Thoracic aorta (tissue), 2 donors: ENCODE results near the gene MUC20. TPM values are rescaled to one million over a fixed set of nuclear protein-coding genes. Genes with fewer than 3 reads are reported as not detected.

Source experiments
- ATAC-seq: fragments of 150-250 bp; one replicate; pipeline ENCODE4 v1.8.0; 2017; ENCODE audit warnings: low read depth; ENCODE audit not compliant: insufficient number of reproducible peaks, low FRiP score
- DNase-seq: peaks from one replicate; pipeline ENCODE4 v3.0.0-alpha.2; 2020; ENCODE audit warnings: low spot score
- H3K27ac ChIP-seq, 2 donors: fragments of 200-600 bp; sonication (generic); 1 replicate in 1 of 2; 2 replicates in 1 of 2; pipeline ENCODE4 v1.5.1; 2016; ENCODE audit warnings: mild to moderate bottlenecking in 2 of 2, moderate library complexity in 2 of 2
- H3K27me3 ChIP-seq: fragments of 200-600 bp; sonication (generic); replicated peaks from 2 replicates; pipeline ENCODE4 v1.6.0; 2016; ENCODE audit warnings: mild to moderate bottlenecking; ENCODE audit not compliant: insufficient read depth
- H3K36me3 ChIP-seq: fragments of 200-600 bp; sonication (generic); one replicate; pipeline ENCODE4 v1.5.1; 2016
- H3K4me1 ChIP-seq, 2 donors: fragments of 200-600 bp; sonication (generic); 1 replicate in 1 of 2; 2 replicates in 1 of 2; pipeline versions ENCODE4 v1.5.1 to v1.6.0; 2016; ENCODE audit warnings: low read depth in 2 of 2, mild to moderate bottlenecking in 1 of 2; ENCODE audit not compliant: control insufficient read depth in 1 of 2
- H3K4me3 ChIP-seq: fragments of 200-600 bp; sonication (generic); 2 replicates; pipeline ENCODE4 v1.5.1; 2016; ENCODE audit warnings: mild to moderate bottlenecking
- H3K9me3 ChIP-seq: fragments of 200-600 bp; sonication (generic); 2 replicates; pipeline ENCODE4 v1.5.1; 2016
- total RNA-seq, 2 donors: library from RNA; depleted of rRNA; stranded (reverse); fragments of >200 nt; gene quantifications; one replicate each; pipeline versions ENCODE4 v1.1.0 to v1.2.3, GENCODE V29; 2016
- TF ChIP-seq, protein P1 (sequence below): fragments of 200-600 bp; sonication (generic); IDR thresholded peaks from one replicate; pipeline ENCODE4 v1.5.1; 2019; ENCODE audit warnings: antibody characterized with exemption

The MUC20 gene
- total RNA-seq, 2 donors from 2014 or later, result 3.4 to 6.8 TPM

DNA sequence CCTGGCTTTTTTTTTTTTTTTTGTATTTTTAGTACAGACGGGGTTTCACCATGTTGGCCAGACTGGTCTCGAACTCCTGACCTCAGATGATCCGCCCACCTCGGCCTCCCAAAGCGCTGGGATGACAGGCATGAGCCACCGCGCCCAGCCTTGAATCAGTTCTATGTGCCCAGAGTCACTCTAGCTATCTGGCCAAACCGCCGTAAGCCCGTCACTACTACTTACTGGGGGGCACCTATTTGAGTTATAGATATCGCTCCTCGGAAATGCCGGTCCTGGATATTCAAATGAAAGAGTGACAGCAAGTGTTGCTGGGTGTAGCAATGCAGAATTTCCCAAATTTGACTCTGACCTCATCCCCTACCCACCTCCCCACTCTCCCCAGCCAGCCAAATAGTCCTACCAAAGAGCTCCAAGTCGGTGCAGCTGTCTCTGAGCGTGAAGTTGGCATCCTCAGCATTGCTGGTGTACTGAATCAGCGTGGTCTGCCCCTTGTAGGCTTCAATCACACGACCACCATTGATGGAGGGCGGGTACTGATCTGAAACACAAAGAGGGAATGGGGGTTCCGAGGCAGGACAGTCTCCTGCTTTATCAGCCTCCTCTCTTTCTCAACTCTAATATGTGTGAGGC, 38.1 kb downstream of the MUC20 start:
- H3K27me3 ChIP-seq, result no peaks in the 10 kb centered on the region
- no peak for DNase-seq

DNA sequence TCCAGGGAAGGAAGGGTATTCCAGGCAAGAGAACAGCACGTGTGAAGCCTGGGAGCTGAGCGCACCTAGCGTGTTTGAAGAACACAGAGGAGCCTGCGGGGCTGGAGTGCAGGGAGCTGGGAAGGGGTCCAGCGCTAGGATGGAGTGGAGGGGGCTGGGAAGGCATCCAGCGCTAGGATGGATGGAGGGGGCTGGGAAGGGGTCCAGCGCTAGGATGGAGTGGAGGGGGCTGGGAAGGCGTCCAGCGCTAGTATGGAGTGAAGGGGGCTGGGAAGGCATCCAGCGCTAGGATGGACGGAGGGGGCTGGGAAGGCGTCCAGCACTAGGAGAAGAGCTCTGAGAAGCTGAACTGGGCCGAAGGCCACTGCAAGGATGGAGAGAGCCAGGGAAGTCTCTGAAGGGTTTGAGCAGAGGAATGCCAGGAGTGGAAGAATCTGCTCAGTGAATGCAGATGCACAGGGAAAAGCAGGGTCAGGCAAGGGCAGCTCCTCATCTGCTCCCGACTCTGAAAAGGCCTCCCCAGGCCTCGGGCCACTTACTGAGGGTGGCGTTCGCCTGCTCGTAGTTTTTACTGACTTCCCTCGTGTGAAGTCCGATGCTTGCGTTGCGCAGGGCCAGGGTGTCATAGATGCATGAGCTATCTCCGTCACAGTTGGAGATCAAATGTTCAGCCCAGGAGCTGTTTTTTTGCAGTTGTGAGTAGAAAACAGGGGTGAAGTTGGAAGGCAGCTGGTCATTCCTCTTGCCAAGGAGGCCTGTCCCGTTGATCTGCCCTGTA, 39.8 kb downstream of the MUC20 start:
- no peaks in the 10 kb centered on the region for H3K4me1 ChIP-seq
- no peaks in the 10 kb centered on the region for H3K27me3 ChIP-seq
- H3K9me3 ChIP-seq, result no peaks in the 10 kb centered on the region
- H3K27ac ChIP-seq, result no peak overlapping the region
- TF ChIP-seq, protein P1, sequence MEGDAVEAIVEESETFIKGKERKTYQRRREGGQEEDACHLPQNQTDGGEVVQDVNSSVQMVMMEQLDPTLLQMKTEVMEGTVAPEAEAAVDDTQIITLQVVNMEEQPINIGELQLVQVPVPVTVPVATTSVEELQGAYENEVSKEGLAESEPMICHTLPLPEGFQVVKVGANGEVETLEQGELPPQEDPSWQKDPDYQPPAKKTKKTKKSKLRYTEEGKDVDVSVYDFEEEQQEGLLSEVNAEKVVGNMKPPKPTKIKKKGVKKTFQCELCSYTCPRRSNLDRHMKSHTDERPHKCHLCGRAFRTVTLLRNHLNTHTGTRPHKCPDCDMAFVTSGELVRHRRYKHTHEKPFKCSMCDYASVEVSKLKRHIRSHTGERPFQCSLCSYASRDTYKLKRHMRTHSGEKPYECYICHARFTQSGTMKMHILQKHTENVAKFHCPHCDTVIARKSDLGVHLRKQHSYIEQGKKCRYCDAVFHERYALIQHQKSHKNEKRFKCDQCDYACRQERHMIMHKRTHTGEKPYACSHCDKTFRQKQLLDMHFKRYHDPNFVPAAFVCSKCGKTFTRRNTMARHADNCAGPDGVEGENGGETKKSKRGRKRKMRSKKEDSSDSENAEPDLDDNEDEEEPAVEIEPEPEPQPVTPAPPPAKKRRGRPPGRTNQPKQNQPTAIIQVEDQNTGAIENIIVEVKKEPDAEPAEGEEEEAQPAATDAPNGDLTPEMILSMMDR, result no peak
- no peaks in the 10 kb centered on the region for H3K36me3 ChIP-seq
- DNase-seq (no peak), ATAC-seq (no peak)
- H3K4me3 ChIP-seq, result no peak overlapping the region

More for the DNA sequence above, 38.1 kb downstream of the MUC20 start:
- Histone ChIP-seq H3K36me3 (no peaks in the 10 kb centered on the region), H3K27ac (no peak overlapping the region), H3K4me1 (no peaks in the 10 kb centered on the region), H3K4me3 (no peak overlapping the region), H3K9me3 (no peaks in the 10 kb centered on the region)
- ATAC-seq, result no peak
- TF ChIP-seq, protein P1, result no peak

- Histone ChIP-seq H3K4me3 (no peak overlapping the region), H3K36me3 (no peaks in the 10 kb centered on the region), H3K27ac (no peak overlapping the region), H3K27me3 (no peaks in the 10 kb centered on the region), H3K9me3 (no peaks in the 10 kb centered on the region), H3K4me1 (no peaks in the 10 kb centered on the region)
- TF ChIP-seq, protein P1, result no peak
- ATAC-seq (no peak), DNase-seq (no peak)
These were observed 40.4 kb downstream of the MUC20 start for GRCh38 chr3:195761123-195761566.

GRCh38 chr3:195761567-195762248, 40.9 kb downstream of the MUC20 start:
- Histone ChIP-seq H3K36me3 (no peaks in the 10 kb centered on the region), H3K27ac (no peak overlapping the region), H3K27me3 (no peaks in the 10 kb centered on the region), H3K4me1 (no peaks in the 10 kb centered on the region), H3K4me3 (no peak overlapping the region), H3K9me3 (no peaks in the 10 kb centered on the region)
- TF ChIP-seq, protein P1, result no peak
- ATAC-seq (no peak), DNase-seq (no peak)

- ATAC-seq (no peak), DNase-seq (no peak)
- H3K4me1 ChIP-seq, result no peaks in the 10 kb centered on the region
- H3K4me3 ChIP-seq, result no peak overlapping the region
- H3K27ac ChIP-seq, result no peak overlapping the region
- TF ChIP-seq, protein P1, result no peak
- no peaks in the 10 kb centered on the region for H3K36me3 ChIP-seq
- no peaks in the 10 kb centered on the region for H3K9me3 ChIP-seq
- no peaks in the 10 kb centered on the region for H3K27me3 ChIP-seq
These were observed 41.4 kb downstream of the MUC20 start for GRCh38 chr3:195762249-195762585.
